SU-DHL-6 (cell line): Measurements from ENCODE around the gene CCDC68.

ENCODE experiments used
- H2AFZ ChIP-seq: fragments of 200-600 bp; sonication (generic); 2 replicates; pipeline ENCODE4 v1.6.1; 2014; ENCODE audit warnings: low read depth, mild to moderate bottlenecking, moderate library complexity, mixed read lengths, antibody characterized with exemption, low read length; ENCODE audit not compliant: severe bottlenecking
- H3F3A ChIP-seq: fragments of 200-600 bp; shearing (Covaris generic); 2 replicates; pipeline ENCODE4 v1.6.0; 2016; ENCODE audit warnings: antibody characterized with exemption, mild to moderate bottlenecking; ENCODE audit not compliant: insufficient read depth
- H3K27ac ChIP-seq: fragments of 200-600 bp; sonication (generic); 2 replicates; pipeline ENCODE4 v1.5.1; 2016; ENCODE audit warnings: low read depth, mild to moderate bottlenecking, low read length, moderate library complexity, mixed read lengths
- H3K27me3 ChIP-seq: fragments of 200-600 bp; sonication (generic), shearing (Covaris generic); 2 replicates; pipeline ENCODE4 v1.6.0; 2014; ENCODE audit warnings: mild to moderate bottlenecking, low read length
- H3K36me3 ChIP-seq: fragments of 200-600 bp; sonication (generic); 2 replicates; pipeline ENCODE4 v1.6.1; 2014; ENCODE audit warnings: mild to moderate bottlenecking, low read length, mixed read lengths
- H3K4me2 ChIP-seq: fragments of 300-600, 200-600 bp; shearing (Covaris generic), sonication (generic); 2 replicates; pipeline ENCODE4 v1.6.0; 2014; ENCODE audit warnings: low read length, low read depth, mild to moderate bottlenecking; ENCODE audit not compliant: poor library complexity, severe bottlenecking
- H3K4me3 ChIP-seq: fragments of 200-600 bp; sonication (generic); 2 replicates; pipeline ENCODE4 v1.5.1; 2014; ENCODE audit warnings: antibody characterized with exemption, low read length, mild to moderate bottlenecking, mixed read lengths; ENCODE audit not compliant: insufficient read depth, poor library complexity, severe bottlenecking
- H3K79me2 ChIP-seq: fragments of 200-600 bp; sonication (generic); 2 replicates; pipeline ENCODE4 v1.6.1; 2014; ENCODE audit warnings: mild to moderate bottlenecking, low read length, moderate library complexity; ENCODE audit not compliant: insufficient read depth
- H3K9ac ChIP-seq: fragments of 200-600 bp; sonication (generic); 2 replicates; pipeline ENCODE4 v1.7.0; 2014; ENCODE audit warnings: mild to moderate bottlenecking, low read length
- H3K9me2 ChIP-seq: fragments of 200-600 bp; sonication (generic); replicated peaks from 2 replicates; pipeline ENCODE4 v1.6.1; 2014; ENCODE audit warnings: low read length; ENCODE audit not compliant: insufficient read depth
- H3K9me3 ChIP-seq: fragments of 200-600 bp; sonication (generic); 2 replicates; pipeline ENCODE4 v1.6.1; 2014; ENCODE audit warnings: low read length, mixed read lengths; ENCODE audit not compliant: insufficient read depth
- H4K20me1 ChIP-seq: fragments of 200-600 bp; sonication (generic); 2 replicates; pipeline ENCODE4 v1.6.1; 2014; ENCODE audit warnings: low read depth, mild to moderate bottlenecking, antibody characterized with exemption, low read length, moderate library complexity, mixed read lengths
- CTCF ChIP-seq: fragments of 200-600 bp; sonication (generic); IDR thresholded peaks from one replicate; pipeline ENCODE4 v1.5.1; 2017; ENCODE audit warnings: antibody characterized with exemption, mild to moderate bottlenecking, low read length, moderate library complexity; ENCODE audit not compliant: insufficient read depth, poor library complexity, severe bottlenecking
- EZH2phosphoT487 ChIP-seq: fragments of 200-600 bp; sonication (generic), shearing (Covaris generic); conservative IDR thresholded peaks from 2 replicates; pipeline ENCODE4 v1.6.1; 2018; ENCODE audit warnings: mild to moderate bottlenecking, antibody characterized with exemption, low read length, moderate library complexity, mixed read lengths

CCDC68 gene

GRCh38 chr18:54947091-54947490 lies 12.2 kb downstream of the CCDC68 start:
- Histone ChIP-seq H3K79me2 (no peaks in the 10 kb centered on the region), H3K4me3 (no peak overlapping the region), H4K20me1 (no peaks in the 10 kb centered on the region), H3K27ac (no peak overlapping the region), H3K9me2 (no peaks in the 10 kb centered on the region), H3K27me3 (no peaks in the 10 kb centered on the region), H3K9ac (no peak overlapping the region), H3K4me2 (no peak overlapping the region), H3K9me3 (no peaks in the 10 kb centered on the region), H3F3A (no peaks in the 10 kb centered on the region), H3K36me3 (no peaks in the 10 kb centered on the region), H2AFZ (no peak overlapping the region)
- TF ChIP-seq CTCF (no peak), EZH2phosphoT487 (no peak)

- H2AFZ ChIP-seq: no peak overlapping the region
- TF ChIP-seq EZH2phosphoT487 (no peak), CTCF (no peak)
- no peak overlapping the region for H3K9ac ChIP-seq
- H3K9me2 ChIP-seq: no peaks in the 10 kb centered on the region
- no peaks in the 10 kb centered on the region for H3F3A ChIP-seq
- no peaks in the 10 kb centered on the region for H3K27me3 ChIP-seq
- H3K79me2 ChIP-seq: no peaks in the 10 kb centered on the region
- no peak overlapping the region for H3K27ac ChIP-seq
- peak overlapping the region; percentile 32 for H3K4me2 ChIP-seq
- H3K4me3 ChIP-seq: no peak overlapping the region
- no peaks in the 10 kb centered on the region for H3K36me3 ChIP-seq
- H4K20me1 ChIP-seq: no peaks in the 10 kb centered on the region
- no peaks in the 10 kb centered on the region for H3K9me3 ChIP-seq
These were observed 13.1 kb downstream of the CCDC68 start for GRCh38 chr18:54946149-54946581.

DNA sequence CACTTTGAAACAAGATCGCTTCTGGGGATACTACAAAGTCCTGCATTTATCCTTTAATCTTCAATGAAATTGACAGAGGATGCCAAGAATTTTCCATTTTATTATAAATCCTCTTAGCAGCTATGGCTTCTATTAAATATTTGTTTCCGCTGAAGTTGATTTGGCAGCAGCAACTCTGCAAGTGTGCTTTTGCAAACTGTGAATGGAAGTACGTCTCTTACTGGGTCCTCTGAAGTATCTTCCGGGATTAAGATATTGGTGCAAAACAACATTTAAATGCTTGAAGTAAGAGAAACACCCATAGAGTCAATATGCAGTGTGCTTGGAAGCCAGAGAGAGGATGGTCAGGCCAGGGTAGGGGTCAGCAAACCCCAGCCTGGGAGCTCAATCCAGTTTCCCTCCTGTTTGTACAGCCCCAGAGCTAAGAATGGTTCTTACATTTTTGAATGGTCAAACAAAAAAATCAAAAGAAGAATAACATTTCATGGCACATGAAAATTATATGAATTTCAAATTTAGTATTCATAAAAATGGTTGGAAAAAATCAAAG lies 13.6 kb downstream of the CCDC68 start:
- Histone ChIP-seq H3K9ac (no peak overlapping the region), H2AFZ (no peak overlapping the region), H3K27me3 (no peaks in the 10 kb centered on the region), H3K36me3 (no peaks in the 10 kb centered on the region), H3K9me2 (no peaks in the 10 kb centered on the region), H3F3A (no peaks in the 10 kb centered on the region), H3K79me2 (no peaks in the 10 kb centered on the region), H3K4me3 (no peak overlapping the region), H3K4me2 (peak overlapping the region; percentile 32), H3K9me3 (no peaks in the 10 kb centered on the region), H4K20me1 (no peaks in the 10 kb centered on the region), H3K27ac (no peak overlapping the region)
- TF ChIP-seq EZH2phosphoT487: no peak
- no peak for TF ChIP-seq CTCF
